ENCODE results near the gene TMEM132E.

The TMEM132E gene

DNA sequence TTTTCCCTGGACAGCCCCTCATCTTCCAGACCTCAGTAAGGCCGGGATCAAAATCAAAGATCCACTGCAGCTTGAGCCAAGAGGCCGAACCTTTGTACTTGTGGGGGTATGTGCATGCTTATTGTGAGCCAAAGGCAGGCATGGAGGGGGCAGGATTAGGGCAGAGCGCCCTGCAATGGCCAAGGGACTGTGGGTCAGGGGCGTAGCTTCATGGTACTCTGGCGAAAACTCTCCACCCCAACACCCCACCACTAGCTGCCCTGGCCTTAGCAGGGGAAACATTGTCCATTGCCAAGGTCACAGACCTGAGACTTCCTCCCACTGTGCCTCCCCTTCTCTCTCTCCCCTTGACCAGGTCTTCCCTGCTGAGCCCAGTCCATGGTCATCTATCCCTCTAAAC is 90.1 kb downstream of the TMEM132E start:
- Histone ChIP-seq H3K36me3 (no peaks in the 10 kb centered on the region), H4K20me1 (no peaks in the 10 kb centered on the region; a peak in 1 of 22 replicates), H3K27me3 (no peaks in the 10 kb centered on the region), H3K9me3 (replicated peaks in 1 of 11) (no peaks in the 10 kb centered on the region), H3K27ac (no peak overlapping the region), H3K9ac (no peak overlapping the region), H3K4me2 (no peak overlapping the region), H3K4me3 (no peak overlapping the region), H3K4me1 (peaks cover 9 to 19% (median 14%) of the 10 kb centered on the region in 10 experiments; a peak in 17 of 20 replicates)
- TF ChIP-seq Cebpa-rat (IDR thresholded peaks at IDR 0.05): no peak

DNA sequence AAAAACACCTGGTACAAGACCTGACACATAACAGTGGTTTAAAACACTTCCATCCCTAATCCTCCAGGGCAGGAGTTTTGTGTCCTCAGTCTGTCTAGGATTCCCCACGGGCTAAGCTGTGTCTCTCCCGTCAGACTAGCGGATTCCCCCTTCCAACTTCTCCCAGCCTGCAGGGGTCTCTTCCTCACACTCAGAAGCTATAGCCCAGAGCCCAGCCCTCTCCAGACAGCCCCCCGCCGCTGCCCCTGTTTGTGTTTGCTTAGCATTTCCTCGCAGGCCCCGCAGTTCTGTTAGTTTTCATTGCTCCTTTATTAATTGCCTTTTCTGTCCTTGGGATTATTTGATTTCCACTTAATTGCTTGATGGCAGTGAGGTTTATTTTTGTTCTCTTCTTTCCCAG is 91.2 kb downstream of the TMEM132E start:
- TF ChIP-seq Cebpa-rat (IDR thresholded peaks at IDR 0.05): no peak
- Histone ChIP-seq H3K4me3 (no peak overlapping the region), H4K20me1 (no peaks in the 10 kb centered on the region), H3K9me3 (replicated peaks in 1 of 11) (no peaks in the 10 kb centered on the region), H3K27ac (no peak overlapping the region), H3K27me3 (no peaks in the 10 kb centered on the region), H3K36me3 (no peaks in the 10 kb centered on the region), H3K9ac (no peak overlapping the region), H3K4me2 (no peak overlapping the region), H3K4me1 (peaks cover 0 to 19% (median 10%) of the 10 kb centered on the region in 10 experiments; a peak in 15 of 20 replicates)

DNA sequence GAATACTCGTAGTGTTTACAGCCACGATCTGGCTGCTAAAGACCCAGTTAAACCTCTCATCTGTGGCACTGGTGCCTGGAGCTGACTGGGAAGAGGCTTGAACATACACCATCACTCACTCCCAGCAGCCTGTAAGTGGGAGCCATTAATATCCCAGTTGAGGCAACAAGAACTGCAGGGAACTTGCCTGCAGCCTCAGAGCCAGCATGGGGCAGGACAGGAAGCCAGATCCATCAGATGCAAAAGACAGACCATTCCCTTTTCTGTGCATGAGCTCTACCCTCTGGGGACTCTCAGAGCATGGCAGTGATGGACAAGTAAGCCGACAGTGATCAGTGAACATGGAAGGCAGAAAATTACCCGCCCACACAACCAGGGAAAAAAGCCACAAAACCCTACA is 91.8 kb downstream of the TMEM132E start:
- TF ChIP-seq Cebpa-rat (IDR thresholded peaks at IDR 0.05): no peak

DNA sequence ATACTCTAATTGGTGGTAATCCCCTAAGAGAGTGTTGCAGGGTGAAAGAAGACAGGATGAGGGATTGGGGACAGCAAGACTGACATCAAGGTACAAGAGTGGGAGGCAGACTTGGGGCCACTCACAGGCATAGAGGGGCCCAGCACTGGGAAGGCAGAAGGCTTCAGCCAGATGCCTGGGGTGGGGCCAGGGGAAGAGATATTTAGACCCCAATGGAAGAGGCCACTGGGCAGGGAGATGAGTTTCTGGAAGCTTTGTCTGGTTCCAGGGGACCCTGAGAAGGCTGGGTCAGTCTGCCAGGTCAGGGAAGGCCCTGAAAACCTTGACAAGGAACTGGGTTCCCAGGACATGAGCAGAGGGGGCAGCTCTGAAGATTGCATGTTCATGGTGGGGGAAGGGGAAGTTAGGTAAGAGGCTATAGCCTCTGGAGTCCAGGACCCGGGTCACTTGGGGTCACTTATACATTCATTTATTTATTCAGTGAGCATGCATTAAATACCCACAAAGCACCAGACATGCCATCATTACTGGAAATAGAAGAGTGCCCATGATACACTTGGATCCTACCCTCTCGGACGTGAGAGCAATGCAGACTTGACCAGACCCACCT is 92.9 kb downstream of the TMEM132E start:
- Histone ChIP-seq H3K4me3 (no peak overlapping the region), H3K9ac (no peak overlapping the region), H3K27me3 (no peaks in the 10 kb centered on the region), H3K9me3 (replicated peaks in 1 of 11) (no peaks in the 10 kb centered on the region), H3K4me1 (peaks cover 0 to 19% (median 12%) of the 10 kb centered on the region in 10 experiments; a peak in 13 of 20 replicates), H3K27ac (no peak overlapping the region), H4K20me1 (no peaks in the 10 kb centered on the region), H3K36me3 (no peaks in the 10 kb centered on the region), H3K4me2 (no peak overlapping the region)
- TF ChIP-seq Cebpa-rat (IDR thresholded peaks at IDR 0.05): no peak

More for the DNA sequence above, 91.8 kb downstream of the TMEM132E start:
- H3K9me3 ChIP-seq (replicated peaks in 1 of 11): no peaks in the 10 kb centered on the region
- H3K27me3 ChIP-seq: no peaks in the 10 kb centered on the region
- peaks cover 0 to 19% (median 12%) of the 10 kb centered on the region in 10 experiments; a peak in 13 of 20 replicates for H3K4me1 ChIP-seq
- H3K27ac ChIP-seq: no peak overlapping the region
- H3K4me3 ChIP-seq: no peak overlapping the region
- peak overlapping the region in 1 of 11 experiments; percentile 10; a peak in 2 of 22 replicates for H3K4me2 ChIP-seq
- H3K9ac ChIP-seq: no peak overlapping the region
- H4K20me1 ChIP-seq: no peaks in the 10 kb centered on the region
- H3K36me3 ChIP-seq: no peaks in the 10 kb centered on the region

DNA sequence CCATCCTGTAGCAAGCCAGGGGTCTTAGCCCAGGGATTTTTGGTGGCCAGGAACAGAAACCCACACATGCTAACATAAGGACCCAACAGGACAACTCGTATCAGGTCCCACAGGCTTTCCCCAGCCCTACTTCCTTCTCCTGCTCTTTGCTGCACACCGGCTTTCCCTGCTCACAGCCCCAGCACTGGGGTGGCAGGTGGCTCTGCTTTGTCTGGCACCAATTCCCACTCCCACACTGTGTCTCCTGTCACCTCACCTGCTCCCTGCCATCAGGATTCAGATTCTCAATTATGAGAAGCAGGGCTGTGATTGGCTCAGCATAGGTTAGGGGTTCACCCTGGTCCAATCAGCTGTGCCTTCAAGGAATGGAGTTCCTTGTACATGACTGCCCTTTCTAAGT is 94.1 kb downstream of the TMEM132E start:
- no peak overlapping the region for H3K4me2 ChIP-seq
- no peaks in the 10 kb centered on the region for H4K20me1 ChIP-seq
- no peak overlapping the region for H3K9ac ChIP-seq
- H3K36me3 ChIP-seq: no peaks in the 10 kb centered on the region
- no peak for TF ChIP-seq Cebpa-rat (IDR thresholded peaks at IDR 0.05)
- H3K27me3 ChIP-seq: no peaks in the 10 kb centered on the region
- peaks cover 0 to 19% (median 12%) of the 10 kb centered on the region in 10 experiments; a peak in 13 of 20 replicates for H3K4me1 ChIP-seq
- H3K9me3 ChIP-seq (replicated peaks in 1 of 11): no peaks in the 10 kb centered on the region
- H3K4me3 ChIP-seq: no peak overlapping the region
- H3K27ac ChIP-seq: no peak overlapping the region

DNA sequence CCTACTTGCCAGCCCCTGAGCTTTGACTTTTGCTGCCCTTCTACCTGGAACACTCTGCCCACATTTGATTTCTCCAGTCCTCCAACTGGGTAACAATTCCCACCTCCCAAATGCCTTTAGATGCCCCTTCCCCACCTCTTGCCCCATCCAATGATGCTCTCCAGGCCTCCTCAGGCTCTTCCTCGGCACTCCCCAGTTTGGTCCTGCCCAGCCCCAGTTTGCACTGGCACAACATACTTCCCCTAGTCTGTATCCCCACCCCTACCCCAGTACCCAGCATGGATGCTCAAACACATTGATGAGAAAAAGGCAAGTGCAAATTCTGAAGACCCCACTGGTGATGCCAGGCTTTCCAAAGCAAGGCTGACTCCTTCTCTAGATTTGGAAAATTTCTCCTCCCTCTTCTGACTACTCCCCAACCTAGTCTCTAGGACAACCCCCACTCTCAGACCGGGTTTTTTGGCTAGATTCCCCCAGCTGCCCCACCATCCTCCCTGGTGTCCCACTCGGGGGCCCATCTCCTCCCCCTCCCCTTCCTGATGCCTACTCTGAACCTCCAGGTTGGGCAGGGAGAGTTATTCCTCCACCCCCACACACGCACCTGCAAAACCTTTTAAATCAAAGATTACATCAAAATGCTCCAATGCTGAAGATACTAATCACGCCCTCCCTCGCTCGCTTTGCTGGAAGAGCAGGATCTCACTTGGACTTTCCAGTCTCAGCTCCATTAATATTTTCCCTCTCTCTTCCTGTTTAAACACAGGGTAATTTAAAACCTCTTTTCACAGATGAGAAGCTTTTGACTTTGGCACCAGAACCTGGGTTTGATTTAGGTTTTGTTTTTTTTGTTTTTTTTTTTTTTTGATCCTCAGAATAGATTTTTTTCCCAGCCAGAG is 94.9 kb downstream of the TMEM132E start:
- Histone ChIP-seq H4K20me1 (no peaks in the 10 kb centered on the region), H3K36me3 (no peaks in the 10 kb centered on the region), H3K4me3 (no peak overlapping the region), H3K4me2 (peak overlapping the region in 3 of 11 experiments; percentile 8 to 26 (median 24); a peak in 3 of 22 replicates), H3K9ac (no peak overlapping the region), H3K9me3 (replicated peaks in 1 of 11) (no peaks in the 10 kb centered on the region), H3K27ac (no peak overlapping the region), H3K4me1 (peaks cover 0 to 19% (median 12%) of the 10 kb centered on the region in 10 experiments; a peak in 13 of 20 replicates), H3K27me3 (no peaks in the 10 kb centered on the region)
- no peak for TF ChIP-seq Cebpa-rat (IDR thresholded peaks at IDR 0.05)

DNA sequence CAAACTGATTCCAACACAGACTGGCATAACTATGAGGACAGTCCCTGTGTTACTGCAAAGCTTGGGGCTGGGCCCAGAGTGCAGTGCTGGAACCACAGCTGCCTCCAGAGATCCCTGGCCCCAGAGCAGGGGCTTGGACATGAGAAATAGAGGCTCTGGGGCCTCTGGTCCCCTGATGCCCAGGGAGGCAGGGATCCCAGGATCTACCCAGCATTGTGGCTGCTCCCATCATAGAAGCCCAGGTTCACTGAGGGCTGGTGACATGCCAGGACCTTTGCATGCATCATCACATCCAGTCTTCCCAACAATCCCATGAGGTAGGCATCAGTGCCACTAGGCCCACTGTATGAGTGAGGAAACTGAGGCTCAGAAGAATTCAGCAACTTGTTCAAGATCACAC is 95.8 kb downstream of the TMEM132E start:
- TF ChIP-seq Cebpa-rat (IDR thresholded peaks at IDR 0.05): no peak

DNA sequence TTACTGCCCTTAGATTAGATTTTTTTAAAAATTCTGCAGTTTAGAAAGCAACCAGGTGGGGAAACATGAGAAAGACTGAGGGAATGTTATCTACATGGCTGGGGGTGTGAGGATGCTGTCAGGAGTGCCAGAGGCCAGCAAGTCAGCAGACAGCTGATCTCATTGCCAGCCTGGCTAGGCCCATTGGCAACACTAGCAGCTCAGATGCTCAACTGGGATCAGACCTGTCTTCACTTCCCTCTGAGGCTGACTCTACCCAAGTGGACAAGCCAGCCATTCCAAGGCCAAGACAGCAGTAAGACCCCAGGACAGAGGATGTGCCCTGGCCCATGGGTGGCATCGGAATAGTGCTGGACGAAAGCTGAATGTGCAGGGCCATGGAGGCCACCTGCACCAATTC is 96.2 kb downstream of the TMEM132E start:
- no peak for TF ChIP-seq Cebpa-rat (IDR thresholded peaks at IDR 0.05)
- Histone ChIP-seq H3K27ac (no peak overlapping the region), H3K27me3 (no peaks in the 10 kb centered on the region), H3K36me3 (no peaks in the 10 kb centered on the region), H3K4me3 (no peak overlapping the region), H3K4me2 (peak overlapping the region in 7 of 11 experiments; percentile 18 to 60 (median 33); a peak in 13 of 22 replicates), H3K4me1 (peaks cover 0 to 19% (median 12%) of the 10 kb centered on the region in 10 experiments; a peak in 13 of 20 replicates), H4K20me1 (no peaks in the 10 kb centered on the region; a peak in 1 of 22 replicates), H3K9me3 (replicated peaks in 1 of 11) (no peaks in the 10 kb centered on the region), H3K9ac (no peak overlapping the region)

More for the DNA sequence above, 95.8 kb downstream of the TMEM132E start:
- Histone ChIP-seq H4K20me1 (no peaks in the 10 kb centered on the region; a peak in 1 of 22 replicates), H3K9ac (no peak overlapping the region), H3K4me3 (no peak overlapping the region), H3K9me3 (replicated peaks in 1 of 11) (no peaks in the 10 kb centered on the region), H3K27ac (no peak overlapping the region), H3K36me3 (no peaks in the 10 kb centered on the region), H3K27me3 (no peaks in the 10 kb centered on the region), H3K4me2 (peak overlapping the region in 5 of 11 experiments; percentile 10 to 43 (median 18); a peak in 8 of 22 replicates), H3K4me1 (peaks cover 0 to 19% (median 12%) of the 10 kb centered on the region in 10 experiments; a peak in 13 of 20 replicates)

DNA sequence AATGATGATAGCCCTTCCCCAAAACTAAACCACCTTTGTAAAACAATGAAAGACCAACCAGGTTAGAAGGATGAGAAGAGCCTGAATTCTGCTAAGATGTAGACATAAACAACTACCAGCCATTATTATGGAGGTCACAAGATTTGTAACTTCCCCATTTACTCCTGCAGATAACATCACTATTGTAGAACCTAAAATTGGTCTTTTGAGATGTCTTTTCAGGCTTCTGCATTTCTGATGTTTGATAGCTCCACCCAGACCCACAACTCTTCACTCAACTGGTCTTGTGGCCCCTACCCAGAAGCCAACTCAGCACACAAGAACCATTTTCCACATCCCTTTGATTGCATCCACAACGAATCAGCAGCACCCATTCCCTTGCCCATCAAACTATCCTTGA is 100.8 kb downstream of the TMEM132E start:
- TF ChIP-seq Cebpa-rat (IDR thresholded peaks at IDR 0.05): no peak
- peaks cover 0 to 11% (median 9%) of the 10 kb centered on the region in 10 experiments; a peak in 13 of 20 replicates for H3K4me1 ChIP-seq
- no peaks in the 10 kb centered on the region; a peak in 1 of 22 replicates for H4K20me1 ChIP-seq
- H3K4me3 ChIP-seq: no peak overlapping the region
- H3K27me3 ChIP-seq: no peaks in the 10 kb centered on the region
- no peaks in the 10 kb centered on the region for H3K9me3 ChIP-seq (replicated peaks in 1 of 11)
- H3K9ac ChIP-seq: no peak overlapping the region
- no peaks in the 10 kb centered on the region for H3K36me3 ChIP-seq
- no peak overlapping the region for H3K4me2 ChIP-seq
- H3K27ac ChIP-seq: no peak overlapping the region
